GM12878 (cell line): ENCODE data around the gene ELAC1. TPM values are rescaled to one million over a fixed set of nuclear protein-coding genes. Genes with fewer than 3 reads are reported as not detected.

Source experiments
- ATAC-seq: fragments of 200-7000 bp; cut with Tn5 transposase; 3 replicates; pipeline ENCODE4 v1.9.1; 2020; ENCODE audit warnings: mild to moderate bottlenecking, moderate library complexity
- BruUV-seq: library from RNA; stranded (reverse); fragments of 400-500 nt; replicated peaks from 2 replicates; lab custom pipeline; 2021; lab: Mats Ljungman, UMichigan
- CTCF ChIA-PET: fragments of 300-600 bp; sonication (Branson Sonifier 250); formaldehyde crosslinking; extraction: SDS; loops from one replicate; lab custom pipeline; 2021; ENCODE audit warnings: inconsistent platforms; lab: Yijun Ruan, JAX
- POLR2A ChIA-PET: fragments of 350-600 bp; formaldehyde crosslinking; extraction: SDS; loops from one replicate; lab custom pipeline; 2021; ENCODE audit warnings: inconsistent platforms; lab: Charles Lee
- RAD21 ChIA-PET: fragments of 300-600 bp; sonication (Branson Sonifier 250); formaldehyde crosslinking; loops from one replicate; lab custom pipeline; 2023; ENCODE audit warnings: antibody characterized with exemption; ENCODE audit not compliant: unreplicated experiment; lab: Charles Lee
- SMC1A ChIA-PET: fragments of 300-600 bp; sonication (Branson Sonifier 250); formaldehyde crosslinking; loops from one replicate; lab custom pipeline; 2023; ENCODE audit not compliant: unreplicated experiment, uncharacterized antibody; lab: Charles Lee
- DNase-seq: peaks from one replicate; pipeline ENCODE4 v3.0.0-alpha.2; 2011; ENCODE audit warnings: low read depth, low spot score
- FAIRE-seq: peaks from 3 replicates; lab custom pipeline; 2011; peaks lifted over from hg19 to GRCh38; lab: Jason Lieb, UNC
- H2AFZ ChIP-seq: 2 replicates; pipeline ENCODE4 v1.6.0; 2011; ENCODE audit warnings: low read depth, low read length, control low read depth; ENCODE audit not compliant: control insufficient read depth
- H3K27ac ChIP-seq: 2 replicates; pipeline ENCODE4 v1.5.1; 2011; ENCODE audit warnings: control low read depth; ENCODE audit not compliant: control insufficient read depth, insufficient read depth
- H3K27me3 ChIP-seq, 2 experiments: replicated peaks in 1 of 2; 2 replicates each; pipeline versions ENCODE4 v1.6.0 to v1.6.1; 2011; ENCODE audit warnings: low read length in 1 of 2; ENCODE audit not compliant: control insufficient read depth in 2 of 2, insufficient read depth in 2 of 2
- H3K36me3 ChIP-seq, 2 experiments: 2 replicates each; pipeline ENCODE4 v1.5.1; 2011; ENCODE audit warnings: low read length in 1 of 2; ENCODE audit not compliant: control insufficient read depth in 2 of 2, insufficient read depth in 2 of 2
- H3K4me1 ChIP-seq: 2 replicates; pipeline ENCODE4 v1.6.1; 2011; ENCODE audit warnings: mild to moderate bottlenecking, low read length, moderate library complexity, mixed read lengths; ENCODE audit not compliant: control insufficient read depth, insufficient read depth
- H3K4me2 ChIP-seq: 2 replicates; pipeline ENCODE4 v1.6.0; 2011; ENCODE audit warnings: control low read depth; ENCODE audit not compliant: control insufficient read depth, insufficient read depth
- H3K4me3 ChIP-seq: fragments of 200-600 bp; sonication (generic); 2 replicates; pipeline ENCODE4 v1.5.1; 2016
- H3K79me2 ChIP-seq: 2 replicates; pipeline ENCODE4 v1.6.0; 2011; ENCODE audit warnings: low read length; ENCODE audit not compliant: control insufficient read depth, insufficient read depth
- H3K9ac ChIP-seq: 2 replicates; pipeline ENCODE4 v1.8.0; 2011; ENCODE audit warnings: low read length, control low read depth, mixed read lengths; ENCODE audit not compliant: control insufficient read depth, insufficient read depth
- H3K9me3 ChIP-seq: replicated peaks from 3 replicates; pipeline ENCODE4 v1.5.1; 2011; ENCODE audit warnings: mild to moderate bottlenecking, low read length; ENCODE audit not compliant: control insufficient read depth, insufficient read depth
- H4K20me1 ChIP-seq: 2 replicates; pipeline ENCODE4 v1.6.0; 2011; ENCODE audit not compliant: control insufficient read depth, insufficient read depth
- ATF7 ChIP-seq: fragments of 450-650 bp; IDR thresholded peaks from 2 replicates; pipeline ENCODE4 v1.6.1; 2016; ENCODE audit warnings: low read depth, mild to moderate bottlenecking
- JUND ChIP-seq: IDR thresholded peaks from 2 replicates; pipeline ENCODE4 v1.6.1; 2012; ENCODE audit warnings: low read depth, mild to moderate bottlenecking, low read length, improper control_type of control experiment, moderate library complexity
- NFXL1 ChIP-seq: fragments of 450-650 bp; IDR thresholded peaks from 2 replicates; pipeline ENCODE4 v1.6.1; 2017; ENCODE audit warnings: antibody characterized with exemption, mild to moderate bottlenecking, borderline replicate concordance
- NR2C2 ChIP-seq: IDR thresholded peaks from 2 replicates; pipeline ENCODE4 v1.6.1; 2011; ENCODE audit warnings: borderline replicate concordance, low read depth; ENCODE audit not compliant: control insufficient read depth, insufficient read length
- RELA ChIP-seq: fragments of 450-650 bp; IDR thresholded peaks from 2 replicates; pipeline ENCODE4 v1.8.0; 2014; ENCODE audit warnings: borderline replicate concordance; ENCODE audit not compliant: partially characterized antibody
- SUPT20H ChIP-seq: IDR thresholded peaks from 2 replicates; pipeline ENCODE4 v1.6.1; 2011; ENCODE audit warnings: low read depth, mild to moderate bottlenecking, low read length, moderate library complexity, borderline replicate concordance; ENCODE audit not compliant: control insufficient read depth
- WRNIP1 ChIP-seq: IDR thresholded peaks from 2 replicates; pipeline ENCODE4 v1.6.1; 2011; ENCODE audit warnings: low read depth, low read length, improper control_type of control experiment, borderline replicate concordance
- WGBS: methylation state at CpG from one replicate; pipeline ENCODE4 v1.1.6; 2016; ENCODE audit warnings: low lambda C conversion rate; ENCODE audit not compliant: insufficient replicate concordance, insufficient coverage; ENCODE audit errors: missing lambda C conversion rate; 5-methylcytosine and 5-hydroxymethylcytosine counted together
- in situ Hi-C: fragments of 300-500 bp; cut with MboI; formaldehyde crosslinking; loops from 9 replicates; pipeline ENCODE4 v1.14.3; 2018; ENCODE audit warnings: mixed read lengths
- intact Hi-C: fragments of 100-400 bp; cut with micrococcal nuclease; formaldehyde crosslinking; loops from one replicate; pipeline ENCODE4 v1.14.2; 2022; ENCODE audit not compliant: unreplicated experiment
- polyA plus RNA-seq, 11 experiments: library from polyadenylated mRNA; depleted of rRNA in 4 of 11; unstranded in 6 of 11; stranded (reverse) in 5 of 11; fragments of >200 nt; fragmentation: Nextera tagmentation in 4 of 11; fragmentation: Illumina TruSeq in 1 of 11; extraction: Ambion mirVana in 4 of 11; extraction: Trizol in 1 of 11; gene quantifications; 1 replicate in 1 of 11; 2 replicates in 10 of 11; pipeline versions ENCODE4 v1.2.1 to v1.2.3, GENCODE V29; 2011 to 2016; ENCODE audit warnings: inconsistent platforms in 2 of 11, missing spikeins in 2 of 11, low read depth in 1 of 11
- total RNA-seq, 4 experiments: library from RNA; depleted of rRNA in 3 of 4; stranded (reverse); fragments of >200 nt in 3 of 4; fragmentation: Illumina TruSeq in 1 of 4; extraction: Trizol in 1 of 4; gene quantifications; 2 replicates each; pipeline versions ENCODE4 v1.2.1 to v1.2.3, GENCODE V29; 2013 to 2021

ELAC1 gene
- total and polyA plus RNA-seq, 10 of the 15 experiments (the other 5 are each of a cell fraction or from before 2014, with no cell fraction given), result 4.9 to 23.0 (median 9.8) TPM

DNA sequence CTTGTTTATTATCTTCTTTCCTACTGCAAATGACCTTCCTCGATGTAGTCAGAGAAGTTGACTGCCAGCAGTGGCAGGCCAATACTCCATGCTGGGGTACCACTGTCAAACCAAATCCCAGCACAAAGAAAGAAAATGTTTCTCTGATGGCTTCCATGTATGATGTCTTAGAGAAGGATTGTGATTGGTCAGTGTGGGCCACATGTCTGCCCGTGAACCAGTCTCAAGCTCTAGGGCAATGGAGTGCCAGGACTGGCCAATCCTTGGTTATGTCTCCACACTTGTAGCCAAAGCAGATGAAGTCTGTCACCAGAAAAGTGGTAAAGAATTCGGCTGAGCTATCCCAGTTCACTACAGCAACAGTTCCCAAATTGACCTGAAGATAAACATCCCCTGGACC, 44.6 kb downstream of the ELAC1 start (continued):
- TF ChIP-seq NFXL1, result no peak
- TF ChIP-seq, all 136 proteins: peak for 0

DNA sequence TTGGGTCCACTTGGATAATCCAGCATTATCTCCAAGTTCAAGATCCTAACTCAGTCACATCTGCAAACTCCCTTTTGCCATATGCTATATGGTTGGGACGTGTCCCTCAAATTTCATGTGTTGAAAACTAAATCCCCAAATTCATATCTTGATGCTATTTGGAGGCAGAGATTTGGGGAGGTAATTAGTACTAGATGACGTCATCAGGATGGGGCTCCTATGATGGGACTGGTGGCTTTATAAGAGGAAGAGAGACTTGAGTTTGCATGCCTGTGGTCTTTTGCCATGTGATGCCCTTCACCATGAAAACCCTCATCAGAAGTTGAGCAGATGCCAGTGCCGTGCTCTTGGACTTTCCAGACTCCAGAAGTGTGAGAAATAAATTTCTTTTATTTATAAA, 45.4 kb downstream of the ELAC1 start:
- 62% methylated on average over 3 of the region's 3 CpGs for WGBS
- 0 out of 2 replicates have a peak, but pooled peaks have one; percentile 23 for TF ChIP-seq JUND
- TF ChIP-seq ATF7, result peak; percentile 80
- TF ChIP-seq SUPT20H, result no peak
- no peak for TF ChIP-seq RELA
- TF ChIP-seq NR2C2, result no peak
- no peak for TF ChIP-seq WRNIP1
- TF ChIP-seq, all 136 proteins: peak for 2
- FAIRE-seq, result no peak
- intact Hi-C loops, result no loop called here
- Histone ChIP-seq H3K9ac (no peak overlapping the region), H4K20me1 (no peaks in the 10 kb centered on the region), H3K4me3 (no peak overlapping the region), H3K9me3 (no peaks in the 10 kb centered on the region), H3K27ac (no peak overlapping the region), H3K27me3 (no peaks in the 10 kb centered on the region), H2AFZ (no peak overlapping the region), H3K36me3 (no peaks in the 10 kb centered on the region), H3K4me2 (no peak overlapping the region), H3K4me1 (no peaks in the 10 kb centered on the region), H3K79me2 (no peaks in the 10 kb centered on the region)
- in situ Hi-C loops, result no loop called here
- no TSS peak for BruUV-seq
- ChIA-PET RAD21 (no interaction called here), CTCF (no interaction called here), POLR2A (no interaction called here), SMC1A (no interaction called here)
- no peak for DNase-seq
- no peak for ATAC-seq
